A172 (cell line): ENCODE measurements around the gene MTR. TPM values are rescaled to one million over a fixed set of nuclear protein-coding genes. Genes with fewer than 3 reads are reported as not detected.

Source experiments
- DNase-seq: peaks from one replicate; pipeline ENCODE4 v3.0.0-alpha.2; 2015; ENCODE audit warnings: low spot score
- total RNA-seq: library from RNA; depleted of rRNA; stranded (reverse); fragments of >200 nt; shearing (Covaris generic); gene quantifications from 2 replicates; pipeline ENCODE4 v1.2.3, GENCODE V29; 2014

MTR gene
- total RNA-seq, 1 experiment from 2014 or later = 34.4 TPM

DNA sequence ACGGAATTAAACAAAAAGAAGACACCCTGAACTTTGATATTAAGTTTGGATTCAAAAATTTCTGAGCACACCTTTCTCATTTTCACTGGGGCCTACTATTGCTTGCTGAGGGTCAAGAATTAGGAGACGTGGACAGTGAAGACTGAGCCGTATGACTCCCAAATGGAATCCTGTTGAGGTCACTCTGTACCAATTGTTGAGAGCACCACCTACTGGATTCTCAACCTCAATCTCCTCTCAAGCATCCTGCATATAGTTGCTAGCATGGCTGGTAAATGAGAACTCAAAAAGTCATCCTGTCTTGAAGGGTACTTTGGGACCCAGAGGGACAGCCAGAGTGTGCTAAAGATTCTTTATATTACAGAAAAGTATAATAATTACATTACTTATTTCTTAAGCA, 20.2 kb upstream of the MTR start:
- peak; percentile 34 for DNase-seq

DNA sequence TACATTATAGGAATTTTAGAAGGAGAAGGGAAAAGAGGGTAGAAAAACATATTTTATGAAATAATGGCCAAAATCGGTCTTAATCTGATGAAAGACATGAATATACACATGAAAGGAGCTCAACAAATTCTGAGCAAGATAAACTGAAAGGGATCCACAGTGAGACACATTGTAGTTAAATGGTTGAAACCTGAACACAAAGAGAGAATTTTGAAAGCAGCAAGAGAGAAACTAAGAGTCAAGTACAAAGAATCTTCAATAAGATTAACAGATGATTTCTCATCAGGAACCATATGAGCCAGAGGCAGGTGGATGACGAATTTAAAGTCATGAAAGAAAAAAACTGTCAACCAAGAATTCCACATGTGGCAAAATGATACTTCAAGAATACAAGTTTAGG, 15.8 kb upstream of the MTR start:
- no peak for DNase-seq

DNA sequence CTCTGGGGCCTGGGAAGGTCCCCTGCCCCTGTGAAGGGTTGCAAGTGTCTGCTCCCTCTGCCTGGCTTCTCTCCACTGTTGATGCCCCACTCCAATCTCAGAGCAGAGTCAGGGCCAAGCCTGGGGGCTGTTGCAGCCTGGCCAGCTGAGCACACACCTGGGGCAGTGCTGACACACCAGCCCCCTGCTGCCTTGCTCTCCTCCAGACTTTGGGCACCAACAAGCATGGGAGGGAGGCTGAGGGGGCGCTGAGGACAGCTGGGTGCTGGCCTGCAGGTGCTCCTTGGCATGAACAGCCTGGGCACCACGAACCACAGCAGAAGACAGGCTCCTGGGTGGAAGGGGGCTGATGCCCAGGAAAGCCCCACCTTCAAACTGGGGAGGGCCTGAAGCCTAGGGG, 9.6 kb upstream of the MTR start:
- no peak for DNase-seq

DNA sequence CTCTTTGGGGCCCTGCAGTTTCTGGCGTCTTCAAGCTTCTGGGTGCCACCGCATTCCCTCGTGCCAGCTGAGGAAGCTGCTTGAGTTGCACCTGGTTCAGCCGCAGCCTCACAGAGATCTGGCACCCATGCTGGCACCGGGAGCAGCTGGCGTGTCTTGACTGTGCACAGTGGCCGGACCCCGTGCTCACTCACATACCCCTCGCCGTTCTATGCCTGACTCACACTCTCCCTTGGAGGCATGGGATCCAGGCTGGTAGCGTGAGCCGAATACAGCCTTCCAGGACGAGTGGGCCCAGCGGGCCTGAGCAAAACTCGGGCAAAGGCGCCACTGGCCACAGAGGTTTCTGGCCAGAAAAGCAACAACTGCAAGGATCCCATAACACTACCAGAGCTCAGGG, 8.6 kb upstream of the MTR start:
- no peak for DNase-seq

DNA sequence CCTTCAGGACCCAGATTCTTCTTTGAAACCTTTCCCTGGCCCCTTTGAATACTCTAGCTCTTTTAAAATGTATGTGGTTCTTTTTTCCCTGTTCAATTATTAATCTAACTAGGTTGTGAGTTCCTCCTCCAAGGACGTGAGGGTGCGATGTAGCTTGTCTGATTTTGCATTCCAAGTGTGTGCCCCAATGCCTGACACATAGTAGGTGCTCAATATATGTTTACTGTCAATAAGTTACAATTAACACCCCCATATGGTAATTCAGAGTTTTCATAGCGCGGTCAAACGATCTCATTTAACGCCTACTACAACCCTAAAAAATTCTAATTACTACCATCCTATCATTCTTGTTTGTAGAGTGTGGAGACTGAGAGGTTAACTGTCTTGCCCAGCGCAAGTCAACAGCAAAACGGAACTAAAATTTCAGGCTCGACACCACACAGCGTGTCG, 482 bp upstream of the MTR start:
- DNase-seq = no peak

DNA sequence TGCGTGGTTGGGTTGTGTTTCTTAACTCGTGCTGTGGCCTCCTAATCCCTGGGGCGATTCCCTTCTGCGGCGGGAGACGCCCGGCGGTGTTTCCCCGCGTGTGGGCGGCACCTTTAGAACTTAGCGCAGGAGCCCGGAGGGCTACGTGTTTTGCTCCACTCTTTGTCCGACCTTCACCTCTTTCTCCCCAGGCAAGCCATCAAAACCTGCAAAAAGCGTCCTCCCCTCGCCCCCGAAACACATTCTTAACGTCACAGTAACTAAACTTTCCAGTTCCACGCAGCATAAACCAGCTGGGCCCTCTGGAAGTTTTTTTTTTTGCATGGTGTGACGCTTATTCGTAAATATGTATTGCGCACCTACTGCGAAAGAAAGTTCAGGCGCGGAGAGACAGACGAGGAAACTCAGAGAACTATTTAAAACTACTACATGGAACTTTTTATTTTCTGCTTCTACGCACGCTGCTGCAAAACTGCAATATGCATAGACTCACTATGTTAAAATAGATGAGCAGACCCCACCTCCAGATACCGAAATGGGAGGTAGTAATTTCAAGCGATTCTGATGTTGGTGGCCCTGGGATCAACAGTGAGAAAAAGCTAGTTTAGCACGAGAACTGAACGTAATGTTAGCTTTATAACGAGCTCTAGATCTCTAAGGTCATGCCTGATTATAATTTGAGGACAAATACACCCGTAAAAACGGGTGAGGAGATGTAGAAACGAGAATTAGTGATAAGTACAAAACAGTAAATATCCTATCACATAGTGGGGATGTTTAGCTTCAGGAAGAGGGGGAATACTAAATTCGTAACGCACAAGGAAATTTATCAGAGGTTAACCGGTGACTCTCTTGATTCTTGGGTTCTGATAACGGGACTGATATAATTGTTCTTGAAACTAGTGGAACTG, 920 bp downstream of the MTR start:
- peak; percentile 42 for DNase-seq

DNA sequence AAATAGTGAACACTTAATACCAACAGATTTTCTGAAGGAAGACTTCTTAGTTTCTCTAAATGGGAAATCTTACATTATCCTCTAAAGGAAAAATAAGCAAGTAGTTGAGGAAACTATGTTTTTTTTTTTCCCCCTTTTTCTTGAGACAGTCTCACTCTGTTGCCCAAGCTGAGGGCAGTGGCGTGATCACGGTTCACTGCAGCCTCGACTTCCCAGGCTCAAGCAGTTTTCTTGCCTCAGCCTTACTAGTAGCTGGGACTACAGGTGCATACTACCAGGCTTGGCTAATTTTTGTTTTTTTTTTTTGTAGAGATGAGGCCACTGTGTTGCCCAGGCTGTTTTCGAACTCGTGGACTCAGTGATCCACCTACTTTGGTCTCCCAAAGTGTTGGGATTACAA, 3.9 kb downstream of the MTR start:
- no peak for DNase-seq

DNA sequence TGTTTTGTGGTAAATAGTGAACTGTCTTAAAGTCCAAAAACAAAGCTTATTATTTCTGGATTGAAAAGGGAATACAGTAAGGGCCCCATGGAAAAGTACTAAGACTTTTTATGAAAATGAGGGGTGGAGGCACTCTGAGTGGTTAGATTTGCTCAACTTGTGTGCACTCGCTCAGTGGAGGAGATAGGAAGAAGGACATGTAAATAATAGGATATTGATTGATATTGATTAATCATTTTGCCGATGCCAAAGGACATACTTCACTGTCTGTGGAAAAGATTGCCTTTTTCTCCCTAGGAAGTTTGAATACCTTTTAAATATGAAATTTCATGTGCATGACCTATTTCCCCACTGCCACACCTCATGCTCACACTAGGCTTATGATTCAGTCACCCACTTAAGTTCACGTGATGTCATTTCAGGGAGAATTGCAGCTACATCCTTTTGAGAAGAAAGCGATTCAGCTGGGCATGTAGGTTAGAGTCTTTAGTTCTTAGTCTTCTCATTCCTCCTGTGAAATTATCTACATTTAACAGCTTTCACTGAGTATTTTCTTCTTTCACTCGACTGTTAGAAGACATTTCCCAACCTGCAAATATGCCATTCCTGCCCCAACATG, 5.0 kb downstream of the MTR start:
- DNase-seq = no peak

DNA sequence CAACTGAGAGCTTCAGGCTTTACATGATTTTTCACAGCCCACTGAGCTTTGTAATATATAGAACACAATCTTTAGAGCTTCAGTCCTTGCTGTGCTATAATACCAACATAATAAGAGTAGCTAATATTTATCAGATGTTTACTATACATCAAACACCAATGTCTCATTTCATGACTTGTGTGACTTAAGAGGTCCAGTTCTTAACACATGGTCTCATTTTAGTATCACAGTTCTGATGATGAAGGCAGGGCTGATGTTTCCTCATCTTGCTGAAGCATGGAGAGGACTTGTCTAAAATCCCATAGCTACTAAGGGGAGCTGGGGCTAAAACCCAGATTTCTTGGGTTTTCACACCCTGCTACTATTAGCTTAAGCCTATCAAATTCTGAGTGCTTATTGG, 5.5 kb downstream of the MTR start:
- DNase-seq = no peak

DNA sequence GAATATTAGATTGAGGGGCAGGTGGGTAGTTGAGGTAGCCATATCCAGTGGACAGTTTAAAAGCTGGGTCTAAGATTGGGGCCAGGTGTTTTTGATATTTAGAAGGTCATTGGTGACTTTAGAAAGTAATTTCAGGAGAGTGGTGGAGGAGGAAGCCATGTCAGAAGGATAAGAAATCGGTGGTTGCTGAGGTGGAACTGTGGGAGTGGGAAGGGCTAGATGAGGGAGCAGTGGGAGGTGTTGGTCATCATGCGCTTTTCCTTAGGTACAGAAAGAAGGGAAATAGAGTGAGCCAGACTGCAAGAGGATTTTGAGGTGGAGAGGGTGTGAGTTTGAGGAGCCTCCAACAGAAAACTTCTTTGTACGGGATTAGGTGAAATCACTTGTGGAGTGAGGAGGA, 7.2 kb downstream of the MTR start:
- no peak for DNase-seq

DNA sequence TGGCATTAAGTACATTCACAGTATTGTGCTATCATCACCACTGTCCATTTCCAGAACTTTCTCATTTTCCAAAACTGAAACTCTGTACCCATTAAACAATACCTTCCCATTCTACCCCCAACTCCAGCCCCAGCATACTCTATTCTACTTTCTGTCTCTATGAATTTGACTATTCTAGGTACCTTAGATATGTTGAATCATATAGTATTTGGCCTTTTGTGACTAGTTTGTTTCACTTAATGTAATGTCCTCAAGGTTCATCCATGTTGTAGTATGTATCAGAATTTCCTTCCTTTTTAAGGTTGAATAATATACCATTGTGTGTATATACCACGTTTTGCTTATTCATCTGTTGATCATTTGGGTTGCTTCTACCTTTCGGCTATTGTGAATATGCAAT, 11.5 kb downstream of the MTR start:
- no peak for DNase-seq

DNA sequence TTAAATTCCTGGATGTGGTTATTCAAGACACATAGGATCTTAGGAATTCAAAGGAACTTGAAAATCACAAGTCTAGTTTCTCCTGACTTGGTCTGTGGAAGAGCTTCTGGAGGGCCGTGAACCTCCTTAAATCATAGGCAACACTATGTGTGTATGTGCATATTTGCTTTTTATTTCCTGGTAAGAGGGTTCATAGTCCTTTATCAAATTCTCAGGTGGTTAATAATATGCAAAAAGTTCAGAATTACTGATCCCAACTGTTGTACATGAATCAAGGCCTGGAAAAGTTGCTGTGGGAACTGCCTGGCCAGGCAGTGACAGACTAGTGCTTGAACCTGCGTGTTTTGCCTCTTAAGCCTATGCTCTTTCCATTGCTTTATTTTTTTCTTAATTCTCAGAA, 12.9 kb downstream of the MTR start:
- DNase-seq = no peak

DNA sequence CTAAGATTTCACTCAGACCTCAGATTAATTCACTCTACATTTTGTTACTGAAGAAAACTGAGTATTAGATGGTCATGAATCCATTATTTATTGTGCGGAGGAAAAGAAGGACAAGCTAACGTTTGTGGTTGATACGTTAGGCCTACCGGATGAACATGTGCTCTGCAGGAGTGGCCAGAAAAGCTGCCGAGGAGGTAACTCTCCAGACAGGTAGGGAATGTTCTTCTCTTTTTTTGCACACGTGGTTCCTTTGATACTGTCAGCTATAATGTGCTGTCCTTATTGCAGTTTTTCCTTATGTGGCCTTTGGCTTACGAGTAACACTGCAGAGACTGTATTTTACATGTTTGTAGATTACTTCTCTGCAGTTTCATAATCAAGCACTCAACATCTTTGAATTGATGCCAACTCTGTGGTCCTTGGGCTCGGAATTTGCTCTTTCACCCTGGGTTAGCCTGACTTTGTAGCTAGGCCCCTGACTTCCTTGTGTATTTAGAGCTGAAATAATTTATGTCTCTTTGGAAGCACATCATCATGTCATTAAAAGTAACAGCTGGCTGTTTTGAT, 13.6 kb downstream of the MTR start:
- DNase-seq = no peak

DNA sequence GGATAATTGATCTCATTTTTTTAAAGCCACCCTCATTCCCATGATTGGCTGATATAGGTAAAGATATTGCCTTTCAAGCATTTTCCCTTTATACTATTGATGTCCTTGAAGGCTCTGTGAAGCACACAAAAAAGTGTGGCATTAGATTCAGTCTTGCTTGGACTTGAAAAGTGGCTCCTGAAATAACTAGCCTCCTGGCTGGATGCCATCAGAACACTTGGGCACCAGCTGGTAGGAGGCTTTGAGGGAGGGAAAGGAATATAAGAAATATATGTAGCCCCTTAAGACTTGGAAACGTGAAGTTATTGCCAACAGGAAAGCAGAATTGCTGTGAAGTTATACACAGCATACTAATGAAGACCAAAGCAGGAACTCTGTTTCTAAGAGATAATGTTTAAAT, 14.1 kb downstream of the MTR start:
- DNase-seq = no peak

DNA sequence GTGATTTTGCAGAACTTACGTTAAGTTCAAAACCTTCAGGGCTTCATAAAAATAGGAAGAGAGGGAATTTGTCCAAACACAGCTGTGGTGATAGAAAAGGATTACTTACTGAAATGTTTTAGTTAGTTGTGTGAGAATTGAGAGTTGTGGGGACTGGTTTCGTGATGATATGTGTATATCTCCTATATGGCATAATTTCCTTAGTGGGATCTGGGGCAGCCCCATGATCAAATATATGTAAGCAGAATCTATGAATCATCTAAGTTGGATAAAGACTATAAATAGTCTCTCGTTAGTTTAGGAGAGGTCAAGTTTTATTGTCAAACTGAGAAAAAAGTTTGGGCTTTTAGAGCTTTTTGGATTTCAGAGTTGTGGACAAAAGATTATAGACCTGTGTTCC, 14.9 kb downstream of the MTR start:
- no peak for DNase-seq

DNA sequence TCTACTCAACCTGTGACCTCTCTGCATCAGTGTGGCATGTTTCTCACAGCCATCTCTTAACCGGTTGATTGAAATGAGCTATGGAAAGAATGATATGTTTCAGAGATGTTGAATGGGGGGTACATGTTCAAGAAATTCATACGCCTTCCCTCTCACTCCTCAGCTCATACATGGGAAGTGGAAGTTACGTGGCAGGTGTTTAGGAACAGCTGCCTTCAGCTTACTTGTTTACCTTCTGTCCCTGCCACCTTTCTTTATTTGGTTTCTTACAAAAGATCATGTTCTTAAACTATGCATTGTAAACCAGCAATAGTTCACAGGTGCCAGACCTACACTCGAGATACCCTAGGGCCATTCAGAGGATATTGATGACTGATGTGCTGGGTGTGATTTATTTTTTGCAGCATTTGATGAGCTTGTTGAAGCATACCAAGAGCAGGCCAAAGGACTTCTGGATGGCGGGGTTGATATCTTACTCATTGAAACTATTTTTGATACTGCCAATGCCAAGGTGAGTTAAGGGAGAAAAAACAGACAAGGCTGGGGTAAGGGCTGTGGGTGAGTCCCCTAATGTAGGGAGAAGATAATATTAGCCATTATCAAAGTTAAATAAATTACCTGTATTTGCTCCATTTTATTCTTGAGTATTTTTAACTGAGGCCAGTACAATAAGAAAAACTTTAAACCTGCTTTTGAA, 17.4 kb downstream of the MTR start:
- DNase-seq = no peak

DNA sequence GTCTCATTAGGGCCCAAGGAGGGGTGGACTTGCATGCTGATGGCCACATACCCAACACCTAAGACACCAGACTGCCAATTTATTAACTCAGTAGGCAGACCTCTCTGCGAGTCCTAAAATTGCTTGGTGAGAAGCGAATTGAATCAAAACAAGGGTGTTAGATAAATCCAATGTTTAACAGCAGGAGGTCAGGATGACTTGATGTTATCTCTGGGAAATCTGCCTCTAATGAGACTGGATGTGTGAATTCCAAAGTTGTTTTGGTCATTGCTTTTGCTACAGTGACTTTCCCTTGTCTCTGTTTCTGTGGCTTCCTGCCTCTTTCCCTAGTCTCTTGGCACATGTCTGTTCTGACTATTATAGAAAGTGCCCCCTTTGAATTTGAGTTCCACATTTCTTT, 20.8 kb downstream of the MTR start:
- no peak for DNase-seq

DNA sequence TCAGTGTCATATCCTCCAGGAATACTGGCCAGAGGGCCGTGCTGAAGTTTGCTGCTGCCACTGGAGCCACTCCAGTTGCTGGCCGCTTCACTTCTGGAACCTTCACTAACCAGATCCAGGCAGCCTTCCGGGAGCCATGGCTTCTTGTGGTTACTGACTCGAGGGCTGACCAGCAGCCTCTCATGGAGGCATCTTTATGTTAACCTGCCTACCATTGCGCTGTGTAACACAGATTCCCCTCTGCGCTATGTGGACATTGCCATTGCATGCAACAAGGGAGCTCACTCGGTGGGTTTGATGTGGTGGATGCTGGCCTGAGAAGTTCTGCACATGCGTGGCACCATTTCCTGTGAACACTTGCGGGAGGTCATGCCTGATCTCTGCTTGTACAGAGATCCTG, 24.8 kb downstream of the MTR start:
- DNase-seq = no peak

DNA sequence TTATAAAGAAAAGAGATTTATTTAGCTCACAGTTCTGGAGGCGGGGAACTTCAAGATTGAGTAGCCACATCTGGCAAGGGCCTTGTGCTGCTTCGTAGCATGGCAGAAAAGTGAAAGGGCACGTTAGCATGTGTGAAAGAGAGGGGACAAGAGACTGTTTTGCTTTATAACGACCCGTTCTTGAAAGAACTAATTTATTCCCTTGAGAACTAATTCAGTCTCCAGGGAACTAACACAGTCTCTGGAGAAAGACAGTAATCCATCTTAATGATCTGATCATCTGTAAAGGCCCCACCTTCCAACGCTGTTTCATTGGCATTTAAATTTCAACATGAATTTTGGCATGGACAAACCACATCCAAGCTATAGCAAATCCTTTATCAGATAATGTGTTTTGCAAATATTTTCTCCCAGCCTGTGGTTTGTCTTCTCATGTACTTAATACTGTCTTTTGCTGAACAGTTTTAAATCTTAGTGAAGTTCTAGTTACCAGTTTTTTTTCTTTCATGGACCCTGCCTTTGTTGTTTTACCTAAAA, 26.1 kb downstream of the MTR start:
- no peak for DNase-seq

DNA sequence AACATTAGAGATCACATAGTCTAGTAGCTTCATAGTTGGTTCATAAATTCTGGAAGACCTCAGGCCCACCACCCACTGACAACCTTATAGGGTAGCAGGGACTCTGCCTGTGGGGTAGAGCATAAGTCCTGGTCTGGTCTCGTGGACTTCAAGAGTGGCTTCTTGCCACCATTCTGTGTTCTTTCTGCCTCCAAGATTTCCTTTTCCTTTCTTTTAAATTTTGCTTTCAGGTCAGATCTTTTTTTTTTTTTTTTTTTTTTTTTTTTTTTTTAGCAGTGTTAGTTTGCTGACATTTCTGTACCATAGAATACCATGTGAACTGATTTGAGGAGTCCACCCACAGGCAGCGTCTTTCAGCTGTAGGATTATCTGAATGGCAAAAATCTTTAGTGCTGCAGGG, 28.5 kb downstream of the MTR start:
- DNase-seq = no peak

DNA sequence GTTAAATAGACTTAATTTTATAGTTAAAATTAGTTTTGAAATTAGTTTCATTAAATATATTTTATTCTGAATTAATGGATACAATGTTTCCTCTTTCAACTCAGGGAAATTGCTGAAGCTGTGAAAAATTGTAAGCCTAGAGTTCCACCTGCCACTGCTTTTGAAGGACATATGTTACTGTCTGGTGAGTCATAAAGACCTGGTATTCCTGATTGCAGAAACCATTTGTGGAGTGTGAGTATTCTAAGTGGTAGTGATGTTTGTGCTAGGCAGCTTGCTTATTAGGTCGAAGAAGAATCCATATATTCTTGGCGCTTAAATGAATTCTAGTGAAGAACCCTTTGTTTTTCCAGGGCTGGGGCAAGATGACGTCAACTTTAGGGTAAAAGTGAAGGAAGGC, 34.0 kb downstream of the MTR start:
- DNase-seq = no peak

DNA sequence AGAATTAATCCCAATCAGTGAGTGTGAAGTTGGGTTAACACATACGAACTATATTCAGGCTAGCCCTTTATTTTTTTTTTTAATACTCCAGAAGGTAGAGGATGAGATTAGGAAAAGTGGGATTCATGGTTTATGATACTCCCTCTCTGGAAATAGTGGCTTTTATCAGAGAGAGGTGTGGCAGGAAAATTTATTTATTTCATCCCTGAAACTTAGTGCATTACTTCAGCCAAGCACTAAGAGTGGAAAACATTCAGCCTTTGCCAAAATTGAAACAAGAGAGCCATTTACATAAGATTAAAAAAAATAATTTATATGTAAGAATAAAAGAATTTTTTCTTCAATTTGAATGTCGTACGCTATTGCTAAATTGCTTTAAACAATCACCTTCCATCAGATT, 35.0 kb downstream of the MTR start:
- no peak for DNase-seq
